Ovary (tissue), 3 donors: ENCODE data around the gene MIPEP.

Experiments used
- CTCF ChIP-seq, 3 donors: fragments of 450-650 bp in 2 of 3; fragments of 200-600 bp in 1 of 3; IDR thresholded peaks; one replicate each; pipeline versions ENCODE4 v1.5.1 to v1.8.0; 2016 to 2022; ENCODE audit warnings: antibody characterized with exemption in 3 of 3, mild to moderate bottlenecking in 1 of 3
- EP300 ChIP-seq: sonication (generic); formaldehyde crosslinking; IDR thresholded peaks from one replicate; pipeline ENCODE4 v1.6.1; 2017; ENCODE audit warnings: antibody characterized with exemption
- POLR2A ChIP-seq: fragments of 450-650 bp; IDR thresholded peaks from one replicate; pipeline ENCODE4 v1.6.1; 2017; ENCODE audit warnings: antibody characterized with exemption, mild to moderate bottlenecking, moderate library complexity
- donor health status: DM: no; HTN: no; CAD: no.

- TF ChIP-seq CTCF (IDR thresholded peaks at IDR 0.05) (no peak), EP300 (no peak), POLR2A (no peak)
Observed at GRCh38 chr13:23744315-23744714, 144.9 kb downstream of the MIPEP start.
